H9 (cell line): ENCODE data around the gene TPD52L2. TPM values are rescaled to one million over a fixed set of nuclear protein-coding genes. Genes with fewer than 3 reads are reported as not detected.

Experiments used
- DNase-seq: peaks from one replicate; pipeline ENCODE4 v3.0.0-alpha.2; 2017
- H2AFZ ChIP-seq: one replicate; pipeline ENCODE4 v1.6.1; 2013; ENCODE audit warnings: mild to moderate bottlenecking, low read length, control low read depth, moderate library complexity
- H2AK5ac ChIP-seq: 2 replicates; pipeline ENCODE4 v1.6.1; 2013; ENCODE audit warnings: low read length, control low read depth, mixed read lengths; ENCODE audit not compliant: insufficient read length
- H2BK120ac ChIP-seq: one replicate; pipeline ENCODE4 v1.6.1; 2013; ENCODE audit warnings: low read depth, mild to moderate bottlenecking, low read length, control low read depth, inconsistent platforms; ENCODE audit not compliant: poor library complexity, severe bottlenecking
- H2BK12ac ChIP-seq: 2 replicates; pipeline ENCODE4 v1.6.1; 2013; ENCODE audit warnings: low read length, control low read depth, mixed read lengths, low read depth; ENCODE audit not compliant: insufficient read length
- H2BK15ac ChIP-seq: 2 replicates; pipeline ENCODE4 v1.6.1; 2013; ENCODE audit warnings: low read depth, low read length, control low read depth
- H2BK20ac ChIP-seq: one replicate; pipeline ENCODE4 v1.6.1; 2013; ENCODE audit warnings: low read depth, mild to moderate bottlenecking, low read length, control low read depth, inconsistent platforms; ENCODE audit not compliant: poor library complexity, severe bottlenecking
- H2BK5ac ChIP-seq: 2 replicates; pipeline ENCODE4 v1.6.1; 2013; ENCODE audit warnings: low read length, control low read depth, mixed read lengths; ENCODE audit not compliant: insufficient read length
- H3K14ac ChIP-seq: 2 replicates; pipeline ENCODE4 v1.6.1; 2013; ENCODE audit warnings: low read length, control low read depth; ENCODE audit not compliant: insufficient read depth
- H3K18ac ChIP-seq: 2 replicates; pipeline ENCODE4 v1.6.1; 2013; ENCODE audit warnings: low read depth, mild to moderate bottlenecking, mixed read lengths, low read length, control low read depth; ENCODE audit not compliant: insufficient read length
- H3K23ac ChIP-seq: 2 replicates; pipeline ENCODE4 v1.6.1; 2013; ENCODE audit warnings: low read length, control low read depth, mixed read lengths, low read depth; ENCODE audit not compliant: insufficient read length
- H3K23me2 ChIP-seq: 2 replicates; pipeline ENCODE4 v1.6.1; 2013; ENCODE audit warnings: low read depth, mild to moderate bottlenecking, mixed read lengths, low read length, control low read depth; ENCODE audit not compliant: insufficient read length, poor library complexity, severe bottlenecking
- H3K27ac ChIP-seq: 2 replicates; pipeline ENCODE4 v1.5.1; 2013; ENCODE audit warnings: low read length, control low read depth, mixed read lengths, low read depth; ENCODE audit not compliant: insufficient read length
- H3K27me3 ChIP-seq: 2 replicates; pipeline ENCODE4 v1.6.1; 2013; ENCODE audit warnings: low read length, control low read depth, inconsistent platforms; ENCODE audit not compliant: insufficient read depth
- H3K4ac ChIP-seq: 2 replicates; pipeline ENCODE4 v1.6.1; 2013; ENCODE audit warnings: low read depth, mild to moderate bottlenecking, control low read depth, inconsistent platforms, low read length, moderate library complexity
- H3K4me1 ChIP-seq: 2 replicates; pipeline ENCODE4 v1.6.1; 2013; ENCODE audit warnings: low read length, control low read depth, inconsistent platforms; ENCODE audit not compliant: insufficient read depth
- H3K4me2 ChIP-seq: 2 replicates; pipeline ENCODE4 v1.6.1; 2013; ENCODE audit warnings: low read length, control low read depth, mixed read lengths; ENCODE audit not compliant: insufficient read length, insufficient read depth
- H3K56ac ChIP-seq: 2 replicates; pipeline ENCODE4 v1.6.1; 2013; ENCODE audit warnings: low read depth, mild to moderate bottlenecking, mixed read lengths, low read length, control low read depth; ENCODE audit not compliant: insufficient read length
- H3K79me1 ChIP-seq: 2 replicates; pipeline ENCODE4 v1.6.1; 2013; ENCODE audit warnings: low read depth, mild to moderate bottlenecking, moderate library complexity, low read length, control low read depth, inconsistent platforms; ENCODE audit not compliant: insufficient read depth, poor library complexity, severe bottlenecking
- H3K79me2 ChIP-seq: 2 replicates; pipeline ENCODE4 v1.6.1; 2013; ENCODE audit warnings: low read length, control low read depth, inconsistent platforms; ENCODE audit not compliant: insufficient read depth
- H3K9ac ChIP-seq: 2 replicates; pipeline ENCODE4 v1.6.1; 2013; ENCODE audit warnings: low read length, control low read depth, mixed read lengths; ENCODE audit not compliant: insufficient read length; ENCODE audit errors: extremely low read depth
- H3K9me3 ChIP-seq: one replicate; pipeline ENCODE4 v1.6.1; 2013; ENCODE audit warnings: low read depth, low read length, inconsistent platforms; ENCODE audit not compliant: control insufficient read depth
- H3T11ph ChIP-seq: one replicate; pipeline ENCODE4 v1.6.1; 2013; ENCODE audit warnings: mild to moderate bottlenecking, low read length, control low read depth, inconsistent platforms
- H4K20me1 ChIP-seq: one replicate; pipeline ENCODE4 v1.6.1; 2013; ENCODE audit not compliant: control insufficient read depth, insufficient read length, insufficient read depth
- H4K5ac ChIP-seq: 2 replicates; pipeline ENCODE4 v1.6.1; 2013; ENCODE audit warnings: low read depth, mild to moderate bottlenecking, mixed read lengths, low read length, control low read depth; ENCODE audit not compliant: insufficient read length
- H4K8ac ChIP-seq: replicated peaks from 2 replicates; pipeline ENCODE4 v1.6.1; 2013; ENCODE audit warnings: low read length, control low read depth, mixed read lengths, low read depth; ENCODE audit not compliant: insufficient read length
- H4K91ac ChIP-seq: 2 replicates; pipeline ENCODE4 v1.6.1; 2013; ENCODE audit warnings: low read depth, mild to moderate bottlenecking, moderate library complexity, mixed read lengths, low read length, control low read depth; ENCODE audit not compliant: insufficient read length
- H3K27ac Mint-ChIP-seq, 3 experiments: 2 replicates in 2 of 3; 3 replicates in 1 of 3; pipeline ENCODE4 v1.8.0; 2020 to 2021; ENCODE audit warnings: mixed read lengths in 3 of 3, mild to moderate bottlenecking in 1 of 3, moderate library complexity in 1 of 3
- H3K27me3 Mint-ChIP-seq: 2 replicates; pipeline ENCODE4 v1.8.0; 2021; ENCODE audit warnings: low read depth, mild to moderate bottlenecking, moderate library complexity, mixed read lengths
- H3K36me3 Mint-ChIP-seq, 3 experiments: 2 replicates in 2 of 3; 3 replicates in 1 of 3; pipeline ENCODE4 v1.8.0; 2020 to 2021; ENCODE audit warnings: low read depth in 3 of 3, mixed read lengths in 3 of 3; ENCODE audit not compliant: insufficient read depth in 1 of 3
- H3K4me1 Mint-ChIP-seq, 2 experiments: 2 replicates each; pipeline ENCODE4 v1.8.0; 2020; ENCODE audit warnings: mixed read lengths in 2 of 2
- H3K4me3 Mint-ChIP-seq, 2 experiments: 2 replicates in 1 of 2; 3 replicates in 1 of 2; pipeline ENCODE4 v1.8.0; 2020 to 2021; ENCODE audit warnings: mild to moderate bottlenecking in 2 of 2, mixed read lengths in 2 of 2, moderate library complexity in 1 of 2
- H3K9me3 Mint-ChIP-seq, 2 experiments: 2 replicates in 1 of 2; 3 replicates in 1 of 2; pipeline ENCODE4 v1.8.0; 2020; ENCODE audit warnings: mild to moderate bottlenecking in 2 of 2, mixed read lengths in 2 of 2, moderate library complexity in 1 of 2
- WGBS: extraction: QIAGEN DNeasy Blood & Tissue Kit; methylation state at CpG from one replicate; pipeline ENCODE4 v1.1.7; 2013; ENCODE audit warnings: missing lambda C conversion rate, low lambda C conversion rate, mixed read lengths; ENCODE audit not compliant: insufficient read length; ENCODE audit errors: extremely low coverage; 5-methylcytosine and 5-hydroxymethylcytosine counted together
- total RNA-seq: library from RNA; stranded (reverse); gene quantifications from 2 replicates; pipeline ENCODE4 v1.2.1, GENCODE V29; 2021
- TF ChIP-seq, protein P1 (sequence below): fragments of 200-600 bp; sonication (generic); conservative IDR thresholded peaks from 3 replicates; pipeline ENCODE4 v1.8.0; 2021; ENCODE audit warnings: antibody characterized with exemption, mild to moderate bottlenecking

The TPD52L2 gene
- total RNA-seq, 1 experiment from 2014 or later: 94.1 TPM

- Histone ChIP-seq H3K27me3 (no peaks in the 10 kb centered on the region), H3K79me2 (no peaks in the 10 kb centered on the region; the same call in 1 of the 2 replicates), H4K5ac (no peak overlapping the region), H3K27ac (no peak overlapping the region), H3T11ph (no peak overlapping the region), H2BK120ac (no peak overlapping the region), H2AFZ (no peak overlapping the region), H2AK5ac (no peak overlapping the region), H3K4ac (no peak overlapping the region), H2BK5ac (no peak overlapping the region), H3K18ac (no peak overlapping the region), H2BK12ac (no peak overlapping the region), H3K9ac (no peak overlapping the region), H4K91ac (no peak overlapping the region), H3K9me3 (no peaks in the 10 kb centered on the region), H4K8ac (no peak overlapping the region), H2BK15ac (no peak overlapping the region), H3K4me2 (no peak overlapping the region), H2BK20ac (no peak overlapping the region), H3K79me1 (no peaks in the 10 kb centered on the region), H4K20me1 (no peaks in the 10 kb centered on the region), H3K23ac (no peak overlapping the region), H3K4me1 (no peaks in the 10 kb centered on the region), H3K14ac (no peak overlapping the region), H3K56ac (no peak overlapping the region), H3K23me2 (no peaks in the 10 kb centered on the region)
- H3K4me3 Mint-ChIP-seq: no peak overlapping the region
- no peak for DNase-seq
- TF ChIP-seq, protein P1, sequence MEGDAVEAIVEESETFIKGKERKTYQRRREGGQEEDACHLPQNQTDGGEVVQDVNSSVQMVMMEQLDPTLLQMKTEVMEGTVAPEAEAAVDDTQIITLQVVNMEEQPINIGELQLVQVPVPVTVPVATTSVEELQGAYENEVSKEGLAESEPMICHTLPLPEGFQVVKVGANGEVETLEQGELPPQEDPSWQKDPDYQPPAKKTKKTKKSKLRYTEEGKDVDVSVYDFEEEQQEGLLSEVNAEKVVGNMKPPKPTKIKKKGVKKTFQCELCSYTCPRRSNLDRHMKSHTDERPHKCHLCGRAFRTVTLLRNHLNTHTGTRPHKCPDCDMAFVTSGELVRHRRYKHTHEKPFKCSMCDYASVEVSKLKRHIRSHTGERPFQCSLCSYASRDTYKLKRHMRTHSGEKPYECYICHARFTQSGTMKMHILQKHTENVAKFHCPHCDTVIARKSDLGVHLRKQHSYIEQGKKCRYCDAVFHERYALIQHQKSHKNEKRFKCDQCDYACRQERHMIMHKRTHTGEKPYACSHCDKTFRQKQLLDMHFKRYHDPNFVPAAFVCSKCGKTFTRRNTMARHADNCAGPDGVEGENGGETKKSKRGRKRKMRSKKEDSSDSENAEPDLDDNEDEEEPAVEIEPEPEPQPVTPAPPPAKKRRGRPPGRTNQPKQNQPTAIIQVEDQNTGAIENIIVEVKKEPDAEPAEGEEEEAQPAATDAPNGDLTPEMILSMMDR: no peak
- peaks cover 15 to 23% (median 17%) of the 10 kb centered on the region in 3 experiments; a peak in 6 of 7 replicates for H3K36me3 Mint-ChIP-seq
- no peak overlapping the region; a peak in 1 of 7 replicates for H3K27ac Mint-ChIP-seq
- WGBS: no CpG with 5 or more reads among the region's 12 CpGs
- peaks cover 16 to 19% of the 10 kb centered on the region in 2 experiments for H3K4me1 Mint-ChIP-seq
- H3K9me3 Mint-ChIP-seq: peaks cover 5 to 9% of the 10 kb centered on the region in 2 experiments; a peak in 4 of 5 replicates
- no peaks in the 10 kb centered on the region for H3K27me3 Mint-ChIP-seq
Observed at GRCh38 chr20:63913768-63914167, 48.7 kb downstream of the TPD52L2 start.
